H9 (cell line): ENCODE data around the gene TSPAN1. TPM values are rescaled to one million over a fixed set of nuclear protein-coding genes. Genes with fewer than 3 reads are reported as not detected.
"Not testable (repeated sequence)": the region's sequence is repeated elsewhere in the genome, so short reads cannot be mapped to it uniquely, and the experiment has no call there.

ENCODE experiments used
- DNase-seq: peaks from one replicate; pipeline ENCODE4 v3.0.0-alpha.2; 2017
- H2AFZ ChIP-seq: one replicate; pipeline ENCODE4 v1.6.1; 2013; ENCODE audit warnings: mild to moderate bottlenecking, low read length, control low read depth, moderate library complexity
- H2AK5ac ChIP-seq: 2 replicates; pipeline ENCODE4 v1.6.1; 2013; ENCODE audit warnings: low read length, control low read depth, mixed read lengths; ENCODE audit not compliant: insufficient read length
- H2BK120ac ChIP-seq: one replicate; pipeline ENCODE4 v1.6.1; 2013; ENCODE audit warnings: low read depth, mild to moderate bottlenecking, low read length, control low read depth, inconsistent platforms; ENCODE audit not compliant: poor library complexity, severe bottlenecking
- H2BK12ac ChIP-seq: 2 replicates; pipeline ENCODE4 v1.6.1; 2013; ENCODE audit warnings: low read length, control low read depth, mixed read lengths, low read depth; ENCODE audit not compliant: insufficient read length
- H2BK15ac ChIP-seq: 2 replicates; pipeline ENCODE4 v1.6.1; 2013; ENCODE audit warnings: low read depth, low read length, control low read depth
- H2BK20ac ChIP-seq: one replicate; pipeline ENCODE4 v1.6.1; 2013; ENCODE audit warnings: low read depth, mild to moderate bottlenecking, low read length, control low read depth, inconsistent platforms; ENCODE audit not compliant: poor library complexity, severe bottlenecking
- H2BK5ac ChIP-seq: 2 replicates; pipeline ENCODE4 v1.6.1; 2013; ENCODE audit warnings: low read length, control low read depth, mixed read lengths; ENCODE audit not compliant: insufficient read length
- H3K14ac ChIP-seq: 2 replicates; pipeline ENCODE4 v1.6.1; 2013; ENCODE audit warnings: low read length, control low read depth; ENCODE audit not compliant: insufficient read depth
- H3K18ac ChIP-seq: 2 replicates; pipeline ENCODE4 v1.6.1; 2013; ENCODE audit warnings: low read depth, mild to moderate bottlenecking, mixed read lengths, low read length, control low read depth; ENCODE audit not compliant: insufficient read length
- H3K23ac ChIP-seq: 2 replicates; pipeline ENCODE4 v1.6.1; 2013; ENCODE audit warnings: low read length, control low read depth, mixed read lengths, low read depth; ENCODE audit not compliant: insufficient read length
- H3K23me2 ChIP-seq: 2 replicates; pipeline ENCODE4 v1.6.1; 2013; ENCODE audit warnings: low read depth, mild to moderate bottlenecking, mixed read lengths, low read length, control low read depth; ENCODE audit not compliant: insufficient read length, poor library complexity, severe bottlenecking
- H3K27ac ChIP-seq: 2 replicates; pipeline ENCODE4 v1.5.1; 2013; ENCODE audit warnings: low read length, control low read depth, mixed read lengths, low read depth; ENCODE audit not compliant: insufficient read length
- H3K27me3 ChIP-seq: 2 replicates; pipeline ENCODE4 v1.6.1; 2013; ENCODE audit warnings: low read length, control low read depth, inconsistent platforms; ENCODE audit not compliant: insufficient read depth
- H3K4ac ChIP-seq: 2 replicates; pipeline ENCODE4 v1.6.1; 2013; ENCODE audit warnings: low read depth, mild to moderate bottlenecking, control low read depth, inconsistent platforms, low read length, moderate library complexity
- H3K4me1 ChIP-seq: 2 replicates; pipeline ENCODE4 v1.6.1; 2013; ENCODE audit warnings: low read length, control low read depth, inconsistent platforms; ENCODE audit not compliant: insufficient read depth
- H3K4me2 ChIP-seq: 2 replicates; pipeline ENCODE4 v1.6.1; 2013; ENCODE audit warnings: low read length, control low read depth, mixed read lengths; ENCODE audit not compliant: insufficient read length, insufficient read depth
- H3K56ac ChIP-seq: 2 replicates; pipeline ENCODE4 v1.6.1; 2013; ENCODE audit warnings: low read depth, mild to moderate bottlenecking, mixed read lengths, low read length, control low read depth; ENCODE audit not compliant: insufficient read length
- H3K79me1 ChIP-seq: 2 replicates; pipeline ENCODE4 v1.6.1; 2013; ENCODE audit warnings: low read depth, mild to moderate bottlenecking, moderate library complexity, low read length, control low read depth, inconsistent platforms; ENCODE audit not compliant: insufficient read depth, poor library complexity, severe bottlenecking
- H3K79me2 ChIP-seq: 2 replicates; pipeline ENCODE4 v1.6.1; 2013; ENCODE audit warnings: low read length, control low read depth, inconsistent platforms; ENCODE audit not compliant: insufficient read depth
- H3K9ac ChIP-seq: 2 replicates; pipeline ENCODE4 v1.6.1; 2013; ENCODE audit warnings: low read length, control low read depth, mixed read lengths; ENCODE audit not compliant: insufficient read length; ENCODE audit errors: extremely low read depth
- H3K9me3 ChIP-seq: one replicate; pipeline ENCODE4 v1.6.1; 2013; ENCODE audit warnings: low read depth, low read length, inconsistent platforms; ENCODE audit not compliant: control insufficient read depth
- H3T11ph ChIP-seq: one replicate; pipeline ENCODE4 v1.6.1; 2013; ENCODE audit warnings: mild to moderate bottlenecking, low read length, control low read depth, inconsistent platforms
- H4K20me1 ChIP-seq: one replicate; pipeline ENCODE4 v1.6.1; 2013; ENCODE audit not compliant: control insufficient read depth, insufficient read length, insufficient read depth
- H4K5ac ChIP-seq: 2 replicates; pipeline ENCODE4 v1.6.1; 2013; ENCODE audit warnings: low read depth, mild to moderate bottlenecking, mixed read lengths, low read length, control low read depth; ENCODE audit not compliant: insufficient read length
- H4K8ac ChIP-seq: replicated peaks from 2 replicates; pipeline ENCODE4 v1.6.1; 2013; ENCODE audit warnings: low read length, control low read depth, mixed read lengths, low read depth; ENCODE audit not compliant: insufficient read length
- H4K91ac ChIP-seq: 2 replicates; pipeline ENCODE4 v1.6.1; 2013; ENCODE audit warnings: low read depth, mild to moderate bottlenecking, moderate library complexity, mixed read lengths, low read length, control low read depth; ENCODE audit not compliant: insufficient read length
- H3K27ac Mint-ChIP-seq, 3 experiments: 2 replicates in 2 of 3; 3 replicates in 1 of 3; pipeline ENCODE4 v1.8.0; 2020 to 2021; ENCODE audit warnings: mixed read lengths in 3 of 3, mild to moderate bottlenecking in 1 of 3, moderate library complexity in 1 of 3
- H3K27me3 Mint-ChIP-seq: 2 replicates; pipeline ENCODE4 v1.8.0; 2021; ENCODE audit warnings: low read depth, mild to moderate bottlenecking, moderate library complexity, mixed read lengths
- H3K36me3 Mint-ChIP-seq, 3 experiments: 2 replicates in 2 of 3; 3 replicates in 1 of 3; pipeline ENCODE4 v1.8.0; 2020 to 2021; ENCODE audit warnings: low read depth in 3 of 3, mixed read lengths in 3 of 3; ENCODE audit not compliant: insufficient read depth in 1 of 3
- H3K4me1 Mint-ChIP-seq, 2 experiments: 2 replicates each; pipeline ENCODE4 v1.8.0; 2020; ENCODE audit warnings: mixed read lengths in 2 of 2
- H3K4me3 Mint-ChIP-seq, 2 experiments: 2 replicates in 1 of 2; 3 replicates in 1 of 2; pipeline ENCODE4 v1.8.0; 2020 to 2021; ENCODE audit warnings: mild to moderate bottlenecking in 2 of 2, mixed read lengths in 2 of 2, moderate library complexity in 1 of 2
- H3K9me3 Mint-ChIP-seq, 2 experiments: 2 replicates in 1 of 2; 3 replicates in 1 of 2; pipeline ENCODE4 v1.8.0; 2020; ENCODE audit warnings: mild to moderate bottlenecking in 2 of 2, mixed read lengths in 2 of 2, moderate library complexity in 1 of 2
- CTCF ChIP-seq: fragments of 200-600 bp; sonication (generic); conservative IDR thresholded peaks from 3 replicates; pipeline ENCODE4 v1.8.0; 2021; ENCODE audit warnings: antibody characterized with exemption, mild to moderate bottlenecking
- WGBS: extraction: QIAGEN DNeasy Blood & Tissue Kit; methylation state at CpG from one replicate; pipeline ENCODE4 v1.1.7; 2013; ENCODE audit warnings: missing lambda C conversion rate, low lambda C conversion rate, mixed read lengths; ENCODE audit not compliant: insufficient read length; ENCODE audit errors: extremely low coverage; 5-methylcytosine and 5-hydroxymethylcytosine counted together
- total RNA-seq: library from RNA; stranded (reverse); gene quantifications from 2 replicates; pipeline ENCODE4 v1.2.1, GENCODE V29; 2021

TSPAN1 gene
- total RNA-seq, 1 experiment from 2014 or later, result not detected

- H3K9me3 Mint-ChIP-seq, result no peaks in the 10 kb centered on the region
- H3K4me3 Mint-ChIP-seq, result 0 out of 5 replicates have a peak overlapping the region, but pooled peaks of 1 of the 2 experiments have one; percentile 20
- no peaks in the 10 kb centered on the region for H3K27me3 Mint-ChIP-seq
- no peak overlapping the region for H3T11ph ChIP-seq
- no peak overlapping the region for H2BK5ac ChIP-seq
- TF ChIP-seq CTCF, result no peak
- peak overlapping the region; percentile 19 for H3K4me2 ChIP-seq
- no CpG with 5 or more reads among the region's 4 CpGs for WGBS
- peak; percentile 60 for DNase-seq
- H3K4me1 Mint-ChIP-seq, result peaks cover 31 to 37% of the 10 kb centered on the region in 2 experiments
- H3K79me2 ChIP-seq, result no peaks in the 10 kb centered on the region
- H3K4ac ChIP-seq, result no peak overlapping the region
- H2BK15ac ChIP-seq, result no peak overlapping the region
- peaks cover 0 to 14% (median 13%) of the 10 kb centered on the region in 3 experiments; a peak in 3 of 7 replicates for H3K36me3 Mint-ChIP-seq
- H3K9me3 ChIP-seq, result no peaks in the 10 kb centered on the region
- no peaks in the 10 kb centered on the region for H3K79me1 ChIP-seq
- H3K18ac ChIP-seq, result no peak overlapping the region
- no peak overlapping the region for H4K5ac ChIP-seq
- no peaks in the 10 kb centered on the region; the same call in 1 of the 2 replicates for H3K4me1 ChIP-seq
- no peaks in the 10 kb centered on the region for H4K20me1 ChIP-seq
- H3K56ac ChIP-seq, result no peak overlapping the region
- H3K27me3 ChIP-seq, result no peaks in the 10 kb centered on the region
- no peak overlapping the region for H4K91ac ChIP-seq
- H2AK5ac ChIP-seq, result no peak overlapping the region
- H2BK12ac ChIP-seq, result no peak overlapping the region
- no peaks in the 10 kb centered on the region for H3K23me2 ChIP-seq
- no peak overlapping the region for H3K27ac ChIP-seq
- H2BK20ac ChIP-seq, result no peak overlapping the region
- no peak overlapping the region for H2AFZ ChIP-seq
- H3K27ac Mint-ChIP-seq, result peak overlapping the region in 2 of 3 experiments; percentile 26 to 79; a peak in 5 of 7 replicates
- H3K14ac ChIP-seq, result no peak overlapping the region
- H2BK120ac ChIP-seq, result no peak overlapping the region
- H3K23ac ChIP-seq, result no peak overlapping the region
- H3K9ac ChIP-seq, result no peak overlapping the region
- H4K8ac ChIP-seq, result no peak overlapping the region
Measured at GRCh38 chr1:46221749-46222148, 46.9 kb downstream of the TSPAN1 start.

- H3K27ac Mint-ChIP-seq, H3T11ph ChIP-seq, H3K23ac ChIP-seq, H3K27me3 Mint-ChIP-seq, H3K4me3 Mint-ChIP-seq, H3K9ac ChIP-seq, H2BK12ac ChIP-seq, H3K27me3 ChIP-seq, H2BK120ac ChIP-seq, H4K20me1 ChIP-seq, H3K27ac ChIP-seq, H3K4me2 ChIP-seq, H3K9me3 ChIP-seq, H3K4me1 ChIP-seq, H3K79me2 ChIP-seq, H3K79me1 ChIP-seq, H3K56ac ChIP-seq, H4K8ac ChIP-seq, H3K4ac ChIP-seq, H2BK5ac ChIP-seq, H4K91ac ChIP-seq, H3K14ac ChIP-seq, H3K18ac ChIP-seq, H2AK5ac ChIP-seq, H2BK15ac ChIP-seq, H2AFZ ChIP-seq, H3K9me3 Mint-ChIP-seq, H2BK20ac ChIP-seq, DNase-seq, H4K5ac ChIP-seq, H3K23me2 ChIP-seq: not testable (repeated sequence)
- WGBS, result no CpG with 5 or more reads among the region's 11 CpGs
- H3K36me3 Mint-ChIP-seq, result peaks cover 0 to 14% (median 13%) of the 10 kb centered on the region in 3 experiments; a peak in 3 of 7 replicates
- H3K4me1 Mint-ChIP-seq, result peaks cover 31 to 37% of the 10 kb centered on the region in 2 experiments
Measured at GRCh38 chr1:46223055-46223454, 48.2 kb downstream of the TSPAN1 start.
